Adipose tissue (tissue), 3 donors: ENCODE measurements around the gene CCDC126. TPM values are rescaled to one million over a fixed set of nuclear protein-coding genes. Genes with fewer than 3 reads are reported as not detected.
A peak's percentile ranks its signal among the peaks of the same experiment; 100 is the strongest.
"Not testable (repeated sequence)": the region's sequence is repeated elsewhere in the genome, so short reads cannot be mapped to it uniquely, and the experiment has no call there.

Experiments used
- H3K27ac ChIP-seq: one replicate; pipeline ENCODE4 v1.5.1; 2013; ENCODE audit warnings: low read depth, low read length
- WGBS, 3 donors: extraction: QIAGEN DNeasy Blood & Tissue Kit; methylation state at CpG; one replicate each; pipeline ENCODE4 v1.1.7; 2013; 5-methylcytosine and 5-hydroxymethylcytosine counted together
- polyA plus RNA-seq, 3 donors: library from polyadenylated mRNA; stranded (reverse); fragments of 200-250 nt; gene quantifications; one replicate each; pipeline ENCODE4 v1.2.3, GENCODE V29; 2013
- donor health status: healthy with polysubstance abuse.
- donor health status: Bipolar disorder and iron deficiency.
- donor health status: healthy.

The CCDC126 gene, protein sequence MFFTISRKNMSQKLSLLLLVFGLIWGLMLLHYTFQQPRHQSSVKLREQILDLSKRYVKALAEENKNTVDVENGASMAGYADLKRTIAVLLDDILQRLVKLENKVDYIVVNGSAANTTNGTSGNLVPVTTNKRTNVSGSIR
- 1 to 10 TPM; 4.3 to 5.4 (median 4.7) TPM for polyA plus RNA-seq

DNA sequence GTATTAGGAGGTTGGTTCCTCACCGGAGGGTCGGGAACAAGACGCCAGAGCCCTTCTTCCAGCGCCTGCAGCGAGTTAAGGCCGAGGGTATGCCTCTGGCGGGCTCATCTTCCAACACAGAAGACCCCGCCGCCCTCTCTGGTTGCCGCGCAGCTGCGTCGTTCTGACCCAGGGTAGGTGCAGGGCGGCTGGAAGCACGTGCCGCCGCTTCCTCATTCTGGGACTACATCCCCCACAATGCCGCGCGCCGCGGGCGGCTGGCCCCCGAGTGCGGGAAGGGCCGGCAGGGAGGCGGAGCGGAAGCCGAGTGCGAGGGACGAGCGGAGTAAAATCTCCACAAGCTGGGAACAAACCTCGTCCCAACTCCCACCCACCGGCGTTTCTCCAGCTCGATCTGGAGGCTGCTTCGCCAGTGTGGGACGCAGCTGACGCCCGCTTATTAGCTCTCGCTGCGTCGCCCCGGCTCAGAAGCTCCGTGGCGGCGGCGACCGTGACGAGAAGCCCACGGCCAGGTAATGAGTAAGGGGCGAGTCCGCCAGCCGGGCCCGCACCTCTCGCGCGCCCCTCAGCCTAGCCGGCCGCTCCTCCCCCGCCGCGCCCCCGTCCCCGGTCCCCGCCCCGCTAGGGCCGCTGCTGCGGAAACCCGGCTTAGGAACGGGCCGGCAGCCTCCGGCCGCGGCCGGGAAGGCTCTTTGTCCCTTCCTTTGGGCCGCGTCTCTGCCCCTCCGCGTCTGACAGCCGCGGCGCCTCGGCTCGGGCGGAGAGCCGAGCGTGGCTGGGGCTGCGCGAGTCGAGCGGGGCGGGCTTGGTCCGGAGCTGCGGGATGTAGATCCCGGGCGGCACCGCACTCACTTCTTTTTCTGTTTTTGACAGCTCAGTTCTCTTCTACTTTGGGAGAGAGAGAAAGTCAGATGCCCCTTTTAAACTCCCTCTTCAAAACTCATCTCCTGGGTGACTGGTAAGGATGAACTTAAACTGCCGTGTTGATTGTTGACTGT is at the start of gene CCDC126:
Gene CCDC126, plus strand, starts transcription at position 289 of the 998 bp plus-strand sequence. CDS start 13,934 bp downstream, outside the sequence.
- peak within 1 kb of the TSS; percentile 79 for H3K27ac ChIP-seq
- WGBS, 3 donors: 1 to 2% (median 1%) methylated on average over 78 to 99 of the region's 99 CpGs

DNA sequence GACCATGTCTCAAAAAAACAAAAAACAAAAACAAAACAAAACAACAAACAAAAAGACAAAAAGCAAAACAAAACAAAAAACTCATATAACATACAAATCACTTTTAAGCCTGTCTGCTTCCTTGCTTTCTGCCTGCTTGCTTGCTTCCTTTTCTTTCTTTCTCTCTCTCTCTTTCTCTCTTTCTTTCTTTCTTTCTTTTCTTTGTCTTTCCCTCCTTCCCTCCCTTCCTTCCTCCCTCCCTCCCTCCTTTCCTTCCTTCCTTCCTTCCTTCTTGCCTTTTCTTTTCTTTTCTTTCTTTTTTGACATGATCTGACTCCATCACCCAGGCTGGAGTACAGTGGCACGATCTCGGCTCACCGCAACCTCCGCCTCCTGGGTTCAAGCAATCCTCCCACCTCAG is 49.5 kb upstream of the CCDC126 start:
- 91 to 93% (median 93%) methylated on average over 4 of the region's 4 CpGs for WGBS, 3 donors
- no peak overlapping the region for H3K27ac ChIP-seq

DNA sequence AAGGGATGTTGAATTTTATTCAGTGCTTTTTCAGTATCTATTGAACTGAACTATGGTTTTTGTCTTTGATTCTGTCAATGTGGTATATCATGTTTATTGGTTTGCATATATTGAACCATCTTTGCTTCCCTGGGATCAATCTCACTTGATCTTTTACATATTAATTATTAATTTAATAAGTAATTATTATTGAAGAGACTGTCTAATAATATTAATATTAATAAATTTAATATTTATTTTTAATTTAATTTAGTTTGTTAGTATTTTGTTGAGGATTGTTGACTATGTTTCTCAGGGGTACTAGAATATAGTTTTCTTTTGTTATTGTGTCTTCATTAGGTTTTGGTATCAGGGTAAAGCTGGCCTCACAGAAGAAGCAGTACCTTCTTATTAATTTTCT is 38.9 kb upstream of the CCDC126 start:
- H3K27ac ChIP-seq: no peak overlapping the region

DNA sequence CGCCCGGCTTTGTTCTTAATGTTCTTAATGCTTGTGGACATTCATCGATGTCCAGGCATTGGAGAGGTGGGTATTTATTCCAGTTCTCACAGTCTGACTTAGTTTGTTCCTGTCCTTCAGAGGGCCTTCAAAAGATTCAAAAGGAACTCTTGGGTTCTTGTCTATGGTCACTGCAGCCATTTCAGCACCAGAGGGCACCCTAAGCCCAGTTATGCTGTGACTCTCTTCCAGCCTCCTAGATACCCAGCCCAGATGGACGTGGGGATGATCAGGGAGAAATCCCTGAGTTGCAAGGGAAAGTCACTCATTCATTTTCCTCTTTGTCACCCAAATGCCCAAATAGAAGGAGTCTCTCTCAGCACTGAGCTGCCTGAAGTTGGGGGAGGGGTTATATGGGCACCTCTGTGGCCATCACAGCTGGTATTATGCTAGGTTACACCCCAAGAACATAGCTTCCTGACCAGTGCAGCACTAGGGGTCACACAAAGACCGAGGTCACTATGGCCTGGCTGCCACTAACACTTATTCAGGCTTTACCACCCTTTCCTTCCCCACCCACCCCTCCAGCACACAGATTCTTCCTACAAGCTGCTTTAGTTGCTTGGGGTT is 26.5 kb upstream of the CCDC126 start:
- 23 to 38% (median 38%) methylated on average over 5 of the region's 5 CpGs for WGBS, 3 donors
- H3K27ac ChIP-seq: no peak overlapping the region

DNA sequence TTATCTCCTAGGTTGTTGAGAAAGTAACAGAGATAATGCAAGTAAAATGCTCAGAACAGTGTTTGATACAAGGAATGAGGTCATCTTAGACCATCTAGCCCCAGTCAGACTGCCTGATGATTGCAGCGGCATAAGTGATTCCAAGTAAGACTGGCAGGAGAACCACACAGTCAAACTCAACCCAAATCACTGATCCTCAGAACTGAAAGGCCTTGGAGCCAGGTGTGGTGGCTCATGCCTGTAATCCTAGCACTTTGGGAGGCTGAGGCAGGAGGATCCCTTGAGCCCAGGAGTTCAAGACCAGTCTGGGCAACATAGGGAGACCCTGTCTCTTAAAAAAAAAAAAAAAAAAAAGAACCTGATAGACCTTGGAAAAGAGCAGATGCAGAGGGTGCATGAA is 15.2 kb upstream of the CCDC126 start:
- WGBS, 3 donors: 91 to 97% (median 92%) methylated on average over 1 of the region's 1 CpG
- H3K27ac ChIP-seq: not testable (repeated sequence)

DNA sequence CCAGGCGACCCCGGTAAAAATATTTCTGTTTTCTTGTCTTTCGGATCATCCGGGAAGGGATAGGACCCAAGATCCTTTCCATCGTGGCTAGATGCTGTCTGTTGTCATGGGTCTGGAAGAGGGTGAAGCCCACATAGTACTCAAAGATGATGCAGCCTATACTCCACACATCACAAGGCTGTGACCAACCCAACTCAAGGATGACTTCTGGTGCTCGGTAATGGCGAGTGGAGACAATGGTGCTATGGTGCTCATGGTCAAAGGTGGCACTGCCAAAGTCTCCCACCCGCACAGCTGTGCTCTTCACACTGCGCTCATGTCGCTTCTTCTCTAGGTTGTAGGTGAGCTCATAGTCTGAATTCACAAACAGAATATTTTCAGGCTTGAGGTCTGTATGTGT is 11.9 kb upstream of the CCDC126 start:
- H3K27ac ChIP-seq: not testable (repeated sequence)
- WGBS, 3 donors: 93 to 97% (median 96%) methylated on average over 10 of the region's 10 CpGs

DNA sequence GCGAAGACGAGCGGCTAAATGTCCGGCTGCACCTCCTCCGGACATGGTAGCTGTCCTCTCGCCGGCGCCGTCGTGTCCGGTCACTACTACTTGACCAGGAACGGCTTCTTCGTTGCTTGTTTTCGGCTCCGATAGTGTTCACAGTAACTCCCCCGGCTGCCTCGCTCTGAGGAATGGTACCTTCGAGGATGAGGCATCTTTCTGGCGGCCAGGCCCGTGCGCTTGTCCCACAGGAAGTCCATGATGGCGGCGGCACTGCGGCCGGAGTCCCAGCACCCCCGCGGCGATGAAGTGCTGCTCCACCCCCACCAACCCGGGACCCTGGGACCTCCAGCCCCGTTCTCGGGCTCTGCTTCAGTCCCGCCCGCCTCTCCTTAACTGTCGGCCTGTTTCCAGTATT is 11.0 kb upstream of the CCDC126 start:
- 91 to 95% (median 91%) methylated on average over 34 of the region's 34 CpGs for WGBS, 3 donors
- H3K27ac ChIP-seq: no peak overlapping the region

DNA sequence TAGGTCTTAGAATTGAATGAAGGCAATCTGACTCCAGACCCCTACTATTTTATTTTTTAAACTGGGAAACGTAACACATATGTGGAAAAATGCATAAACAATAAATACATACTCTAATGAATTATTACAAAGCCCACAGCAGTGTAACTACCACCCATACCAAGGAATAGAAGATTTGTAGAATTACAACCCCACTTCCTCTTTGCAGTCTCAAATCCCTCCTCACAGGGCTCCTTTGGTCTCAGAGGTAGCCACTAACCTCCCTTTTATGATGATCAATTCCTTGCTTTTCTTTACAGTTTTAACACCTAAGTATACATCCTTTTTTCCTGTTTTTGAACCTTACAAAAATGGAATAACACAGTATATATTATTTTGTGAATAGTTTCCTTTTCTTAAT is 6.7 kb upstream of the CCDC126 start:
- no peak overlapping the region for H3K27ac ChIP-seq
- 65 to 81% (median 78%) methylated on average over 1 of the region's 1 CpG for WGBS, 3 donors

DNA sequence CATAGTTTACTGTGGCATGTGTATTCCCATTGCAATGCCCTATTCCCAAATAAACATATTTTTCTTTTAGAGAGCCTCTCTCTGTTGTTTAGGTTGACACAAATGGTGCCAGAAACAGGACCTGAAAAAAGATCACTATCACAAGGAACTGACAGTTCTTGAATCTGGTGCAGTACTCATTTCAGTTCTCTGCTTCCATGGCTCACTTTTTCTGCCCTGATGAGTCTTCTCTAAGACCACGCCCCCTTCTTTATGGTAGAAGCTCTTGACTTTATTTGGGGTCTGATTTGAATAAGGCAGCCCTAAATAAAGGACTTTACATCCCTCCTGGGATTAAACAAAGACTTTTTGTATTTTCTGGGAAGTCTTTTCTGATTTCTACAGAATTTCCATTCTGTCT is 3.5 kb upstream of the CCDC126 start:
- WGBS, 3 donors: 52 to 78% (median 61%) methylated on average over 1 of the region's 1 CpG

DNA sequence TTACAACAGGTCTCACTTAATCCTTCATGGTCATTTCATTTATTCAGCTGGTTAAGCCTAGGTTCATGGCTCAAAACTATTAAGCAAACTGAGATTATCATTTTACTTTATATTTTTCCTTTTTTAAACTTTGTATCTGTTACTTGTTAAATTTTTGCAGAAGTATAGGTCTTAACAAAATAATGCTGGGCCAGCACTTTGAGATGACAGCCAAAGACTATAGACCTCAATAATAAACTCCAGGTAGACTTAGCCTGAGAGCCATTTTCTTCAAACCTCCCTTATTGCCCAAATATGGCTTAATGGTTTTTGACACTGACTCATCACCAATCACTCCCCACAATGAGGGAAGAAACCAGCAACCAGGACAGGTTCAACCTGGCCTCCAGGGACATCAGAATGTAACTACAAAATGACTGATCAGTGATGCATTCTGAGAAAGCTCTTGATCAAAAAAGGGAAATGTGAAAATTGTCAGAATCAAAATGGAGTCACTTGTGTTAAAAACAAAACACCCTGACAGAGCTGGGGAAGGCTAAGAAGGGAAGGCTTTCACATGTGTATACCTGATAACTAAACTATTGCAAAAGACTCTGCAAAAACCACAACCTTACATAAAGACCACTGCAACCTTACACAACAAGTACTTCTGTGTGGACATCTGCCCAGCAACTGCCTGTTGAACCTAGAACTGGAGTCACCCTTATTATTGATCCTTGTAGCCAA is 2.1 kb upstream of the CCDC126 start:
- H3K27ac ChIP-seq: no peak overlapping the region

More for the DNA sequence above, 3.5 kb upstream of the CCDC126 start:
- H3K27ac ChIP-seq: no peak overlapping the region

DNA sequence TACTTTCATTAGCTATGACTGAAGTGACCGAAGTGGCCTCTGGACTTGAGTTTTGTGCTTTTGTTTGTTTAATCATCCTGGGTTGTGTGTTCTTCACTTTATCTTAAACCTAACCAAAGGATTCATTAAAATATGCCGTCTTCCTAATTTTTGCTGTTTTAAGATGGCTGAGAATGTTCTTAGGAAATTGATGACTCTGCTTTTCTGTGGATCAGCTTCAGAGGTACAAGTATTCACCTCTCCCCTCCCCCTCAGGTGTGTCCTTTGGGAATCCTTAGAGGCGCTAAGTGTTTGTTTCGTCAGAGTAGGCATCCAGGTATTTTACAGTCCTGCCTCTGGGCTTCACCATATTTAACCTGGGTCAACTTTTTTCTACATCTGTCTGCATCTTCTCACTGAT is 1.1 kb downstream of the CCDC126 start:
- WGBS, 3 donors: 35 to 80% (median 62%) methylated on average over 4 of the region's 4 CpGs
- H3K27ac ChIP-seq: no peak overlapping the region

DNA sequence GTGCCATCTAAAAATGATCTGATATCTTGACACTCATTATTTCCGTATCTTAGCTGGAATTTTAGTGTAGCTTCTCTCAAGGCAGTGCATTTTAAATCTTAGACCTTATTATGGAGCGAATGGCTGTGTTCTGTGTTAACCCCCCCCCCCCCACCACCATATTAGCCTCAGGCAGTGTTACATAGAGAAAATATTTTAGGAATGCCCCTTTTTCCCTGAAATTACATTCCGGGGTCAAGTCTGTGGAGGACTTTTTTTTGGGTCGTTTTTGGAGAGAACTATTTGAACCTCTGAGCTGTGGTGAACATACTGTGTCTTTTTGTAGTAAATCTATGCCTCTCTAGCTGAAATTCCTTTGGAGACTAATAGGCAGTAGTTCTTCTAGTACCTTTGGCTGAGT is 3.1 kb downstream of the CCDC126 start:
- 54 to 77% (median 70%) methylated on average over 4 of the region's 4 CpGs for WGBS, 3 donors
- H3K27ac ChIP-seq: no peak overlapping the region

DNA sequence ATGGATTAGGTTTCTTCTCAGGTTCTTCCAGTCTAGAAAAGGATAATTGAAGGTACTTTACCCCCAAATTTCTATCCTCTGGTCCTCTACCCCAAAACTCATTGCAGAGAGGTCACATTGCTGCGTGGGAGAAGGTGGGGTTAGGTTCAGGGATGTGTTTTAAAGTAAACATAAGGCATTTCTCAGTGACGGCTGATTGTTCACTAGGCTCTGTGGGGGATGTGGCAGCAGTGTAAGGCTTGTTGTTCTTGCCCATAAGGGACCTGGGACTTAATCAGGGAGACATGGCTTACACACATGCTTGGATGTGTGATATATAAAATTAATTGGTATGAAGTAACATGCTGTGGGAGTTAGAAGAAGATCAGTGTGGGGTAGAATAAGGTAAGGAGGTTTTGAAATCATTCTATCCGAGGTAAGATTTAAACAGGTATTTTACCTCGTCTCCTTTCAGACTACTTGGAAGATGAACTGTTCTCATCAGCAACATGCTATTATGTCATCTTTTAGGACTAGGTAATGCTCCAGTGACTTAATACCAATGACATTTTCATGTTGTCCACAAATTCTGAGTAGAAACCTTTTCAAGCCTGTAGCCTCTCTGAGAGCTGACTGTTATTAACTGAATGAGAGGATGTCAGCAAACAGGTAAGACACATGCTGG is 6.6 kb downstream of the CCDC126 start:
- H3K27ac ChIP-seq: no peak overlapping the region
- 73 to 84% (median 82%) methylated on average over 4 of the region's 4 CpGs for WGBS, 3 donors

DNA sequence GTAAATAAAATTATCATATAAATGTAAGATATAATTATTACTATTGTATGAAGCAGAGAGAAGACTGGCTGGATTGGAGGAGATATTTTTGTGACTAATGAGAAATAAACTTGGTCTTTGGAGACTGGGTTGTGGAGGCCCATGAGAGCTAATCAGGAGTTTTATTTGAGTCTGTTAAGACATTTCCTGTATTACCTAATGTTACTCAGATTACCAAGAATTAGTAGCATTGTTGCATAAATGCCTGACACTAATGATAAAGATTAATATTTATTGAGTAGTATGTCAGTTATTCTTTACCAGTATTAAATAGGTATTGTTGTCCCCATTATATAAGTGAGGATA is 7.1 kb downstream of the CCDC126 start:
- no peak overlapping the region for H3K27ac ChIP-seq

DNA sequence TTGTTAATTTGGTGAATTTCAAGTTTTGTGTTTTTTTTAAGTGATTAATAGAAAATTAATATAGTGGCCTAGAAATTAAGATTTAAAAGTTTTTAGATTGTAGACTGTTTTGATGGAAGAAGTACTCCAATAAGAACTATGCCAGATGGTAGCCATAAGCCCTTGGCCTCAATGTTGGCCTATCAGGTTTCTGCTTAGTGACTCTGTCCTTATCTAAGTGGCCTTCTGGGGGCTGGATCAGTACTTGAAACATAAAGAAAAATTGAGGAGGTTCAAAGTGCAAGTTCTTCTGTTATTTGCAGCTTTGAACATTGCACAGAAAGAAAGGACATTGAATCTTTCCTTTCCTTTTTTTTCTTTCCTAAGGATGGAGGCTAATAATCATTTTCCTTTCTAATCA is 9.9 kb downstream of the CCDC126 start:
- no peak overlapping the region for H3K27ac ChIP-seq

DNA sequence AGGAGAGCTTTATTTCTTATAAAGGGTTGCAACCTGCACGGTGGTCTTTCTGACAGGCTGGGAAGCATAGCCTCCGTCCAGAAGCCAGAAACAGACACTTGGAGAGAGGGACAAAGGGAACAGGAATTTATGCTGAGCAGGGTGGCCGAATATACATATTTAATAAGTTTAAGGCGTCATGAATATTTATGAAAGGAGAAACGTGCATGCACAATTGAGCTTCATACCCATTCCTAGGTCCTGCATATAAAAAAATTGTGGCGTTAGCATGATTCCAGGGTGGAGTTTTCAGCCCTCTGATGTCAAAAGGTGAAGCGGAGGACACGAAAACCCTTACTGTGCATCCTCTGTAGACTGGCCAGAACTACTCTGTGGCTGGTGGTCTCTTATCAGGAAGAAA is 10.7 kb downstream of the CCDC126 start:
- 89 to 94% (median 94%) methylated on average over 8 of the region's 8 CpGs for WGBS, 3 donors
- no peak overlapping the region for H3K27ac ChIP-seq

DNA sequence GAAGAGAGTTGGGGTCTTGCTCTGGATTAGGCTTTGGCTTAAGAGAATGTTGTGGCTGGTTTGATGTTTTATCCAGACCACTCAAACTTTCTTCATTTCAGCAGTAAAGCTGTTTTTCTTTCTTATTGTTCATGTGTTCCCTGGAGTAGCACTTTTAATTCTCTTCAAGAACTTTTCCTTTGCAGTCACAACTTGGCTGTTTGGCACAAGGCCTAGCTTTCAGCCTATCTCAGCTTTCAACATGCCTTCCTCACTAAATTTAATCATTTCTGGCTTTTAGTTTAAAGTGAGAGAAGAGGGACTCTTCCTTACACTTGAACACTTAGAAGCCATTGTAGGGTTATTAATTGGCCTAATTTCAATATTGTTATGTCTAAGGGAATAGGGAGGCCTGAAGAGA is 18.1 kb downstream of the CCDC126 start:
- H3K27ac ChIP-seq: no peak overlapping the region

DNA sequence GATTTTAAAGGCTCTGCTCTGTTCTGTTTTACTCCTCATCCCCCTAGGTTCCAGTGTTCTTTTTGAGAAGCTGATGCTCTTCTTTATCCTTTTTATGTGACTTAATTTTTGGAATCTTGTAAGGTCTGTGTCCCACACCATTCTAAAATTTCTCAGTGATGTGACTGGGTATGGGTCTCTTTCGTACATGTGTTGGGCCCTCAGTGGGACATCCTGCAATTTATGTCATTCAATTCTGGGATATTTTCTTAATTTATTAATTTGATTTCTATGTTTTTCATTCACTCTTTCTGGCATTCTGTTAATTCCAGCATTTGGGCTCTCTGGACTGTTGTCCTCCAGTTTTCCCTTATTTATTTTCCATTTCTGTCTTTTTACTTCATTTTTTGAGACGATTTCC is 19.4 kb downstream of the CCDC126 start:
- no peak overlapping the region for H3K27ac ChIP-seq
- WGBS, 3 donors: 89 to 97% (median 96%) methylated on average over 2 of the region's 2 CpGs

DNA sequence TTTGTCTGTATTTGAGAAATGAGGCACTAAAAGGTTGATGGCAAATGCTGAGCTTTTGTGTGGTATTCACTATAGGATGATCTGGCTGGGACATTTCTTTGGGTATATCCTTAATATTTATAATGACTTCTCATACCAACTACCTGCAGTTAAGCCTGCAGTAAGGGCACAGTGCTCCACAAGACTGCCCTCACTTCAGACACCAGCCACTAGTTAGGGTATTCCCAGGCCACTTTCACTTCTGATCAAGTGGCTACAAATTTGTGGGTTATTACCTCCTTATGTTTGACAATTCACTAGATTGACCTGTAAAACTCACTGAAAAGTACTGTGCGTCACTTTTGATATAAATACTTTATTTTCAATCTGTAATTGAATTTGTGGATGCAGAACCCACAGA is 20.3 kb downstream of the CCDC126 start:
- H3K27ac ChIP-seq: no peak overlapping the region
- WGBS, 3 donors: 93 to 100% (median 96%) methylated on average over 1 of the region's 1 CpG
